SJCRH30 (cell line): ENCODE data around the gene BMPR1A. TPM values are rescaled to one million over a fixed set of nuclear protein-coding genes. Genes with fewer than 3 reads are reported as not detected.
"Not testable (repeated sequence)": the region's sequence is repeated elsewhere in the genome, so short reads cannot be mapped to it uniquely, and the experiment has no call there.

ENCODE experiments used
- DNase-seq, 2 experiments: peaks; one replicate each; pipeline ENCODE4 v3.0.0-alpha.2; 2015 to 2020
- H3K27ac ChIP-seq: fragments of 250-450 bp; sonication (Bioruptor Pico); 2 replicates; pipeline ENCODE4 v1.5.1; 2020; ENCODE audit warnings: mild to moderate bottlenecking, moderate library complexity
- H3K27me3 ChIP-seq: fragments of 250-450 bp; sonication (Bioruptor Pico); 2 replicates; pipeline ENCODE4 v1.5.1; 2020; ENCODE audit warnings: mild to moderate bottlenecking, moderate library complexity
- H3K36me3 ChIP-seq: fragments of 250-450 bp; sonication (Bioruptor Pico); 2 replicates; pipeline ENCODE4 v1.5.1; 2020; ENCODE audit warnings: mild to moderate bottlenecking, moderate library complexity
- H3K4me1 ChIP-seq: fragments of 250-450 bp; sonication (Bioruptor Pico); 2 replicates; pipeline ENCODE4 v1.5.1; 2020; ENCODE audit warnings: mild to moderate bottlenecking, moderate library complexity
- H3K4me3 ChIP-seq: fragments of 250-450 bp; sonication (Bioruptor Pico); 2 replicates; pipeline ENCODE4 v1.5.1; 2020; ENCODE audit warnings: mild to moderate bottlenecking, moderate library complexity
- H3K9me3 ChIP-seq: fragments of 250-450 bp; sonication (Bioruptor Pico); replicated peaks from 2 replicates; pipeline ENCODE4 v1.5.1; 2020; ENCODE audit warnings: mild to moderate bottlenecking, moderate library complexity
- total RNA-seq: library from RNA; depleted of rRNA; stranded (reverse); fragments of >200 nt; shearing (Covaris generic); gene quantifications from 2 replicates; pipeline ENCODE4 v1.2.3, GENCODE V29; 2014

BMPR1A gene
- total RNA-seq, 1 experiment from 2014 or later = 36.3 TPM

DNA sequence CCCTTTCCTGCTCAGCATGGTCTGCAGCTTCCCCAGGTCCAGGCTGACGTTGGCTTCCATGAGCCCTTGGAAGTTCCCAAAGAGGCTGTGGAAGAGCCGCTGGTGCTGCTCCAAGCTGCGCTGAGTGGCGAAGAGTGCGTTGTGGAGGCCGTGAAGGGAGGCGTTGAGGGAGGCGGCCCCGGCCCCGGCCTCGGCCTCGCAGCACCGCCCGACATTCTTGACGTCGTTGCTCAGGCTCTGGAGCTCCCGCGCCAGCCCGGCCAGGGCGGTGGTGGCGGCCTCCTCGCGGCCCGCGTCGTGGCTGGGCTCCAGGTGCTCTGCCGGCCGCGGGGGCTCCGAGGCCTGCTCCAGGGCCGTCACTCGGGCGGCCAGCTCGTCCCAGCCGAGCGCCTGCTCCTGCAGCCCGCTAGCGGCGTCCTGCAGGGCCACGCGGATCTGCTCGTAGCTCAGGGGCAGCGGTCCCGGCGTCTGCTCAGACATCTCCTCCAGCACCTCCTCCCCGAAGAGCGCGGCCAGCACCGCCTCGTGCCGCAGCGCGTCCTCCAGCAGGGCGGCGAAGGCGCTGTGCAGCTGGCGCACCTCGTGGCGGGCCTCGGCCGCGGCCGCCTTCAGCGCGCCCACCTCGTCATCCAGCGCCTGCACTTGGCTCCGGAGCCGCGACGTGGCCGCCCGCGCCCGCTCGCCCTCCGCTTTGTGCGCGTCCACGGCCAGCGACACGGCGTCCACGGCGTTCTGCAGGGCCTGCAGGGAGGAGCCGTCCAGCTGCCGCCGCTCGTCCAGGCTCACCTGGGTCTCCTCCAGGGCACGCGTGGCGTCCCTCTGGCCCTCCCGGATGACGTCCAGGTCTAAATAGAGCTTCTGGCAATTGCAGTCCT, 186.3 kb downstream of the BMPR1A start:
- no peak for DNase-seq
- H3K36me3 ChIP-seq = no peaks in the 10 kb centered on the region
- H3K9me3 ChIP-seq = no peaks in the 10 kb centered on the region
- H3K27ac ChIP-seq = no peak overlapping the region
- H3K27me3 ChIP-seq = no peaks in the 10 kb centered on the region
- no peaks in the 10 kb centered on the region; the same call in none of the 2 replicates for H3K4me1 ChIP-seq
- H3K4me3 ChIP-seq = no peak overlapping the region

GRCh38 chr10:86943316-86944030, 187.1 kb downstream of the BMPR1A start:
- no peak for DNase-seq
- Histone ChIP-seq H3K36me3 (no peaks in the 10 kb centered on the region), H3K4me1 (no peaks in the 10 kb centered on the region; the same call in none of the 2 replicates), H3K9me3 (no peaks in the 10 kb centered on the region), H3K4me3 (no peak overlapping the region), H3K27ac (no peak overlapping the region), H3K27me3 (no peaks in the 10 kb centered on the region)

GRCh38 chr10:86944031-86944419, 187.6 kb downstream of the BMPR1A start:
- H3K36me3 ChIP-seq = no peaks in the 10 kb centered on the region
- H3K27ac ChIP-seq = no peak overlapping the region
- H3K4me3 ChIP-seq = no peak overlapping the region
- no peaks in the 10 kb centered on the region for H3K9me3 ChIP-seq
- DNase-seq = no peak
- H3K27me3 ChIP-seq = no peaks in the 10 kb centered on the region
- H3K4me1 ChIP-seq = no peaks in the 10 kb centered on the region; the same call in none of the 2 replicates

- H3K4me1 ChIP-seq = no peaks in the 10 kb centered on the region; the same call in none of the 2 replicates
- no peak overlapping the region for H3K27ac ChIP-seq
- DNase-seq = no peak
- H3K4me3 ChIP-seq = no peak overlapping the region
- H3K36me3 ChIP-seq = no peaks in the 10 kb centered on the region
- H3K9me3 ChIP-seq = no peaks in the 10 kb centered on the region
- H3K27me3 ChIP-seq = no peaks in the 10 kb centered on the region
Measured at GRCh38 chr10:86944471-86944870, 188.1 kb downstream of the BMPR1A start.

DNA sequence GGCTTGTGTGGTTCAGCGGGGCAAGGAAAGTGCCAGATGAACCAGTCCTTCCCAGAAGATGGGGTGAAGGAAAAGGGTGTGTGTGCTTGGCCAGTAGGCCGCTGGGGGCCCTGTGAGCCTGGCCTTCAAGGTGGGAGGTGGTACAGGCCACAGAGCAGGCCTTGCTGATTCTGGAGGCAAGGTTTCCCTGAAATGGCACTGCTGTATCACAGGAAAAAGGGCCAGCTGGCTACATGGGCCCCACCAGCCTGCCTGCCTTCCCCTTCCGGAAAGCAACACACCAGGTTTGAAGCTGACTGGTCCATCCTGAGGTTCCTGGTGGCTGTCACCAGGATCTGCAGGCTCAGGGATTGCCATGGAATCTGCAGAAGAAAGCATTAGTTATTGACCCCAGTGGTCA, 188.5 kb downstream of the BMPR1A start:
- no peak for DNase-seq
- H3K4me1 ChIP-seq = no peaks in the 10 kb centered on the region; the same call in none of the 2 replicates
- H3K27ac ChIP-seq = no peak overlapping the region
- H3K9me3 ChIP-seq = no peaks in the 10 kb centered on the region
- no peak overlapping the region for H3K4me3 ChIP-seq
- H3K27me3 ChIP-seq = no peaks in the 10 kb centered on the region
- no peaks in the 10 kb centered on the region for H3K36me3 ChIP-seq

GRCh38 chr10:86945361-86946212, 189.2 kb downstream of the BMPR1A start:
- H3K9me3 ChIP-seq = no peaks in the 10 kb centered on the region
- H3K27me3 ChIP-seq = no peaks in the 10 kb centered on the region
- peak overlapping the region; percentile 34 for H3K4me3 ChIP-seq
- no peaks in the 10 kb centered on the region for H3K36me3 ChIP-seq
- no peak overlapping the region for H3K27ac ChIP-seq
- no peaks in the 10 kb centered on the region; the same call in none of the 2 replicates for H3K4me1 ChIP-seq
- peak; percentile 70 to 77 for DNase-seq

DNA sequence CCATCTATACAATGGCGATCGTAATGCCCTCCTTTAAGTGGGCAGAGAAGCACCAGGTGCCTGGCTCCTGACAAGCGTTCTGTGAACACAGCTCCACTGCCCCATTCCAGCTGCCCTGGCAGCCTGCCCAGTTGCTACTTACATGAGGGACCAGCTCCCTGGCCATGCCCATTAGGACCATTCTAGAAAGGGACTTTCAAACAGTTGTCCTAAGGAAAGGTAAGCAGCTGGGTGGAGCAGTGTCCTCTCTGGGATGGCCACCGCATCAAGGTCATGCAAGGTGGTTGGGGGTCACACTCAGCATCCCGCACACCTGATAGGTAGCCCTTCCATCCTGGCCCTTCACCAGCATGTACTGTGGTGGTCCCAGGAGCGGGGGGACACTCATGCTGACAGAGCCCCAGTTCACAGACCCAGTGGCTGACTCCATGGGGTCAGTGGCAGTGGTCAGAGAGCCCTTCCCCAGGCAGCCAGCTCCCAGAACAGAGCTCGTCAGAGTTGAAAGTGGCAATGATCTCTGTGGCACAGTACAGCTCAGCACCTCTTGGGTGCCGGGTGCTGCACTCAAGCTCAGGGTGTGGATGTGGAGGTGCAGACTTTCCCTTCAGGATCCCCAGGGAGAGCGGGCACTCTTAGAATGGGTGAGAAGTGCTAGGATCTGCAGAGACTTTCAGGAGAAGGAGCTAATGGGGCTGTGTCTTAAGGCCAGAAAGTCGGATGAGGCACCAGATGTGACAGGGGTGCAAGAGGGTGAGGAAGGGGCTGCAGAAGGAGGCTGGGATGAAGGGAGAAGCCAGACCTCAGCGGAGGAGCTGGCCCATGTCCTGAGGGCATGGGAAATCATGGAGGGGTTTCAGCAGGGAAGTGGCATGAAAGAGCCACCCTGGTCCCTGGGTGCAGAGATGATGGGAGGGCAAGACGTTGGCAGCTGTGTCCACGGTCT, 190.1 kb downstream of the BMPR1A start:
- Histone ChIP-seq H3K4me3 (no peak overlapping the region), H3K27me3 (no peaks in the 10 kb centered on the region), H3K36me3 (no peaks in the 10 kb centered on the region), H3K4me1 (no peaks in the 10 kb centered on the region; the same call in none of the 2 replicates), H3K9me3 (no peaks in the 10 kb centered on the region), H3K27ac (no peak overlapping the region)
- peak; percentile 49 to 58 for DNase-seq

GRCh38 chr10:86947806-86948205, 191.4 kb downstream of the BMPR1A start:
- not testable (repeated sequence) for H3K36me3 ChIP-seq, H3K27me3 ChIP-seq, H3K9me3 ChIP-seq, H3K4me3 ChIP-seq, H3K4me1 ChIP-seq, H3K27ac ChIP-seq, DNase-seq

DNA sequence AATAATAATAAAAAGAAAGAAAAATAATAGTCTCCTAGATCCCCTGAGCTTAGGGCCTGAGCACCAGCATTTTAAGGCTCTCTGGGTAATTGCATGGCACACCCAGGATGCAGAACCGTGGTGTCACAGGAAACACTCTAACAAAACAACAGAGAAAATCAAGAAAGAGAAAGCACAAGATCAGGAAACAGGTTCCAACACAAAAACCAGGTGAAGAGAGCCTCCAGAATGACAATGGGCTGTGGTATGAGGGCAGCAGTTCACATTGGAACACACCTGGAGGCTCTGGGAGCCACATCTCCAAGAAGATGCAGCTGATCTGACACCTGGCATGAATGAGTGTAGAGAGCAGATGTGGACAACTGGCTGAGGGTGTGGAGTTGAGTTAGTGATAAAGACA, 193.9 kb downstream of the BMPR1A start:
- no peak overlapping the region for H3K4me3 ChIP-seq
- DNase-seq = no peak
- no peaks in the 10 kb centered on the region for H3K27me3 ChIP-seq
- no peaks in the 10 kb centered on the region for H3K36me3 ChIP-seq
- H3K9me3 ChIP-seq = no peaks in the 10 kb centered on the region
- no peak overlapping the region for H3K27ac ChIP-seq
- H3K4me1 ChIP-seq = no peaks in the 10 kb centered on the region; the same call in none of the 2 replicates

DNA sequence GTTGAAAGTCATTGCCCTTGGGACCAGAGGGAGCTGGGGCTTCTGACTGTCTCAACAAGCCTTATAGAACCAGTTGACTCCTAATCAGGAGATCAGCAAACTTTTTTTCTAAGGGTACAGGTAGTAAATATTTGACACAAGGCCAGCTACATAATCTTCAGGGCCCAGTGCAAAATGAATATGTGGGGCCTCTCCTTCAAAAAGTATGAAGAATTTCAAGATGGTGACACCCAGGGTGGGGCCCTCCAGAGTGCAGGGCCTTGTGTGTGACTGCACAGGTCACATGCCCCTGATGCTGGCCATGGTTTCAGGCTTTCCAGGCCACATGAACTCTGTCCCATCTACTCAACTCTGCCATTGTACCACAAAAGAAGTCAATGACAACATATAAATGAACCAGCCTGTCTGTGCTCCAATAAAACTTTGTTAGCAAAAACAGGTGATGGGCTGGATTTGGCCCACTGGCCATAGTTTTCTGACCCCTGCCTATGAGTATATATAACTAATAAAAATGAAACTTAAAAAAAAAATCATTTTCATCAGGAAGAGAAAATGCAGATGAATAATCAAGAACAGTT, 194.9 kb downstream of the BMPR1A start:
- Histone ChIP-seq H3K4me3 (no peak overlapping the region), H3K36me3 (no peaks in the 10 kb centered on the region), H3K27me3 (no peaks in the 10 kb centered on the region), H3K4me1 (no peaks in the 10 kb centered on the region), H3K27ac (no peak overlapping the region), H3K9me3 (no peaks in the 10 kb centered on the region)
- DNase-seq = no peak

DNA sequence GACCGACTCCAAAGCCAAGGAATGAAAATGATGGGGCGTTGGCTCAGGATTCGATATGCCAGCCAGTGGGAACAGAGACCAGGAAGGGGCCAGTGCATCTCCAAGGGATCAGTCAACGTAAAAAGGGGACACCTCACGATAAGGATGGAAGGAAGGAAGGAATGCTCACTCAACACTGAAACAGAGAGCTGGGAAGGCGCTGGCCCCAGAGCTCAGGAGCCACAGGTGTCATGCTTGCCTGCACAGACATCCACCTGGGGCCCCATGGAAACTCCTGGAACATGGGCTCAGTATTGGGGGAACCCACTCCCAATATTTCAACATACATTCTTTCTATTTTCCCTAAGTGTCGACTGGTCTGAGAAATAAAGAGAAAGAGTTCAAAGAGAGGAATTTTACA, 195.7 kb downstream of the BMPR1A start:
- DNase-seq = no peak
- H3K27me3 ChIP-seq = no peaks in the 10 kb centered on the region
- no peaks in the 10 kb centered on the region; the same call in 1 of the 2 replicates for H3K4me1 ChIP-seq
- H3K4me3 ChIP-seq = no peak overlapping the region
- H3K9me3 ChIP-seq = no peaks in the 10 kb centered on the region
- H3K36me3 ChIP-seq = no peaks in the 10 kb centered on the region
- no peak overlapping the region for H3K27ac ChIP-seq

GRCh38 chr10:86952697-86953096, 196.3 kb downstream of the BMPR1A start:
- H3K9me3 ChIP-seq, DNase-seq: not testable (repeated sequence)

More at GRCh38 chr10:86952697-86953096, 196.3 kb downstream of the BMPR1A start:
- H3K4me1 ChIP-seq, H3K4me3 ChIP-seq, H3K27me3 ChIP-seq, H3K27ac ChIP-seq, H3K36me3 ChIP-seq: not testable (repeated sequence)
